DLD1 (cell line): ENCODE measurements around the gene ZFP36L2.

Experiments used
- in situ Hi-C: cut with HindIII; loops from 2 replicates; pipeline ENCODE4 v1.10.0; 2017; ENCODE audit warnings: low sequenced_read_pairs

The ZFP36L2 gene

GRCh38 chr2:43224571-43225092 is 1.8 kb downstream of the ZFP36L2 start:
- in situ Hi-C loops = no loop called here

- in situ Hi-C loops = no loop called here
Measured at GRCh38 chr2:43224131-43224570, 2.3 kb downstream of the ZFP36L2 start.

- in situ Hi-C loops = no loop called here
Measured at GRCh38 chr2:43223521-43224001, 2.8 kb downstream of the ZFP36L2 start.

GRCh38 chr2:43222475-43223309 is 3.7 kb downstream of the ZFP36L2 start:
- in situ Hi-C loops = no loop called here

GRCh38 chr2:43221763-43222474 is 4.5 kb downstream of the ZFP36L2 start:
- in situ Hi-C loops = no loop called here

GRCh38 chr2:43221124-43221762 is 5.2 kb downstream of the ZFP36L2 start:
- in situ Hi-C loops = no loop called here

- in situ Hi-C loops = no loop called here
Measured at GRCh38 chr2:43220760-43221123, 5.7 kb downstream of the ZFP36L2 start.

GRCh38 chr2:43220229-43220751 is 6.1 kb downstream of the ZFP36L2 start:
- in situ Hi-C loops = no loop called here

- in situ Hi-C loops = no loop called here
Measured at GRCh38 chr2:43219383-43220228, 6.8 kb downstream of the ZFP36L2 start.

- in situ Hi-C loops = no loop called here
Measured at GRCh38 chr2:43218702-43219382, 7.6 kb downstream of the ZFP36L2 start.

GRCh38 chr2:43218155-43218701 is 8.2 kb downstream of the ZFP36L2 start:
- in situ Hi-C loops = no loop called here

GRCh38 chr2:43217228-43218154 is 8.9 kb downstream of the ZFP36L2 start:
- in situ Hi-C loops = no loop called here

GRCh38 chr2:43216629-43217028 is 9.8 kb downstream of the ZFP36L2 start:
- in situ Hi-C loops = no loop called here

GRCh38 chr2:43215673-43216255 is 10.6 kb downstream of the ZFP36L2 start:
- in situ Hi-C loops = no loop called here

GRCh38 chr2:43214253-43214652 is 12.2 kb downstream of the ZFP36L2 start:
- in situ Hi-C loops = no loop called here

- in situ Hi-C loops = no loop called here
Measured at GRCh38 chr2:43212931-43213330, 13.5 kb downstream of the ZFP36L2 start.

- in situ Hi-C loops = no loop called here
Measured at GRCh38 chr2:43212216-43212835, 14.1 kb downstream of the ZFP36L2 start.
